Prostate gland (tissue), 2 donors: ENCODE measurements around the gene NCOA7.

Source experiments
- POLR2A ChIP-seq: fragments of 450-650 bp; IDR thresholded peaks from one replicate; pipeline ENCODE4 v1.6.1; 2016; ENCODE audit warnings: antibody characterized with exemption, mild to moderate bottlenecking
- POLR2AphosphoS5 ChIP-seq: sonication (generic); formaldehyde crosslinking; IDR thresholded peaks from one replicate; pipeline ENCODE4 v1.6.1; 2017; ENCODE audit warnings: antibody characterized with exemption
- TF ChIP-seq, protein P1 (sequence below), 4 experiments: fragments of 200-600 bp in 2 of 4; fragments of 450-650 bp in 2 of 4; sonication (generic) in 2 of 4; IDR thresholded peaks; 1 replicate in 3 of 4; 2 replicates in 1 of 4; pipeline ENCODE4 v1.5.1; 2016 to 2019; ENCODE audit warnings: antibody characterized with exemption in 4 of 4, mild to moderate bottlenecking in 2 of 4, moderate library complexity in 2 of 4

DNA sequence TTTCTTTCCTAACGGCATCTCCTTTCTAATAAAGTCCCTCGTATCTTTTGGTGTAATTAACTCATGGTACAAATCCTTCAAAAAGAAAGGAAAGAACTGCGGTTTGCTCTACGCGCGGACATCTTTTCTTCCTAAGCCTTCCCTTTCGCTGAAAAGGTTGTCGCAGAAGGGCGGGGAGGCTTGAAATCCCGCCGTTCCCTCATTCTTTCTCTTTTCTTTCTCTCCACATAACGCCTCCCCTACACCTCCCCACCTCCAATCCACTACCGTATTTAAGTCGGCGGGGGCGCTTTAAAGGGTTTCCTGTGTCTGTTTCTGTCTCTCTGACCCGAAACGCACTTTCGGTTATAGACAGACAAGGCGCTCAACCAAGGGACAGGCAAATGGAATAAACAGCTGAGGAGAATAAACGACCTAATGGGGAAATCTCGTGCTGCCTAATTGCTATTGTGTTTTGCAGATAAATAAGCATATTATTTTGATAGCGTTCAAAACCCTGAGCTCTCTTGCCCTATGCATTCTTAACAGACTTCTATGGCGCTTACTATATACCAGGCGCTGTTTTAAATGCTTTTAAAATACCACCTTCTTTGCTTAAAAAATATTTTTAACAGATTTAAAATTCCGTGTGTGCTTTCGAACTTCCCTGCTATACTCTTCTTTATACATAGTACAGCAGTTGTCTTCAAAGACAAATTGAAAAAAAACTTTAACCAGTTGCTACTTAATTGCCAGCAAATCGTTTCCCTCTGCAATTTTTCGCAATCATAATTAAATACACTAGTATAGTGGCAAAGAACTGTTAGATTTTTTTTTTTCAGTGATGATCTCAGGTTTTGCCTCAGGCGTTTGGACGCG, 43.8 kb upstream of the NCOA7 start:
- TF ChIP-seq, protein P1, sequence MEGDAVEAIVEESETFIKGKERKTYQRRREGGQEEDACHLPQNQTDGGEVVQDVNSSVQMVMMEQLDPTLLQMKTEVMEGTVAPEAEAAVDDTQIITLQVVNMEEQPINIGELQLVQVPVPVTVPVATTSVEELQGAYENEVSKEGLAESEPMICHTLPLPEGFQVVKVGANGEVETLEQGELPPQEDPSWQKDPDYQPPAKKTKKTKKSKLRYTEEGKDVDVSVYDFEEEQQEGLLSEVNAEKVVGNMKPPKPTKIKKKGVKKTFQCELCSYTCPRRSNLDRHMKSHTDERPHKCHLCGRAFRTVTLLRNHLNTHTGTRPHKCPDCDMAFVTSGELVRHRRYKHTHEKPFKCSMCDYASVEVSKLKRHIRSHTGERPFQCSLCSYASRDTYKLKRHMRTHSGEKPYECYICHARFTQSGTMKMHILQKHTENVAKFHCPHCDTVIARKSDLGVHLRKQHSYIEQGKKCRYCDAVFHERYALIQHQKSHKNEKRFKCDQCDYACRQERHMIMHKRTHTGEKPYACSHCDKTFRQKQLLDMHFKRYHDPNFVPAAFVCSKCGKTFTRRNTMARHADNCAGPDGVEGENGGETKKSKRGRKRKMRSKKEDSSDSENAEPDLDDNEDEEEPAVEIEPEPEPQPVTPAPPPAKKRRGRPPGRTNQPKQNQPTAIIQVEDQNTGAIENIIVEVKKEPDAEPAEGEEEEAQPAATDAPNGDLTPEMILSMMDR (IDR thresholded peaks at IDR 0.05), result no peak
- no peak for TF ChIP-seq POLR2AphosphoS5
- TF ChIP-seq POLR2A, result no peak
